ENCODE data around the gene NOX5.
"Not testable (repeated sequence)": the region's sequence is repeated elsewhere in the genome, so short reads cannot be mapped to it uniquely, and the experiment has no call there.

The NOX5 gene, protein sequence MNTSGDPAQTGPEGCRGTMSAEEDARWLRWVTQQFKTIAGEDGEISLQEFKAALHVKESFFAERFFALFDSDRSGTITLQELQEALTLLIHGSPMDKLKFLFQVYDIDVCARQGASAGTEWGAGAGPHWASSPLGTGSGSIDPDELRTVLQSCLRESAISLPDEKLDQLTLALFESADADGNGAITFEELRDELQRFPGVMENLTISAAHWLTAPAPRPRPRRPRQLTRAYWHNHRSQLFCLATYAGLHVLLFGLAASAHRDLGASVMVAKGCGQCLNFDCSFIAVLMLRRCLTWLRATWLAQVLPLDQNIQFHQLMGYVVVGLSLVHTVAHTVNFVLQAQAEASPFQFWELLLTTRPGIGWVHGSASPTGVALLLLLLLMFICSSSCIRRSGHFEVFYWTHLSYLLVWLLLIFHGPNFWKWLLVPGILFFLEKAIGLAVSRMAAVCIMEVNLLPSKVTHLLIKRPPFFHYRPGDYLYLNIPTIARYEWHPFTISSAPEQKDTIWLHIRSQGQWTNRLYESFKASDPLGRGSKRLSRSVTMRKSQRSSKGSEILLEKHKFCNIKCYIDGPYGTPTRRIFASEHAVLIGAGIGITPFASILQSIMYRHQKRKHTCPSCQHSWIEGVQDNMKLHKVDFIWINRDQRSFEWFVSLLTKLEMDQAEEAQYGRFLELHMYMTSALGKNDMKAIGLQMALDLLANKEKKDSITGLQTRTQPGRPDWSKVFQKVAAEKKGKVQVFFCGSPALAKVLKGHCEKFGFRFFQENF
- 0 to 0.12 (median 0) reads per million in 4 experiments for total RNA-seq

DNA sequence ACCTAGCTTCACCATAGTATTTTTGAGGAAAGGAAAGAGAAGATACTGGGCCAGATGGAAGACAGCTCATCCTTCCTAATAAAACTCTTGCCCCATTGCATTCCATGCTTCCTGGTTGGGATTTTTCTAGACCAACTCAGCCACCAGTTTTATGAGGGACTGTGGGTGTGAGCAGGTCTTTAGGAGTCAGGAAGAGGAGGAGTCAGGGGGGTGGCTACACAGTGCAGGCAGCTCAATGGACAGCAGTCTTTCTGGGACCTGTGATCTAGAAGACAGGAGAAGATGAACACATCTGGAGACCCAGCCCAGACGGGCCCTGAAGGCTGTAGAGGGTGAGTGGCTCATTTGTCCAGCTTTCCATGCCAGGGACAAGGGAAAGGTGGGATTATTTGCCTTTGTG, at the start of gene NOX5:
NOX5 (plus strand) TSS at position 242 of the 400 bp plus-strand sequence; CDS start at position 283, 41 bp downstream.
- DNase-seq = no peak

DNA sequence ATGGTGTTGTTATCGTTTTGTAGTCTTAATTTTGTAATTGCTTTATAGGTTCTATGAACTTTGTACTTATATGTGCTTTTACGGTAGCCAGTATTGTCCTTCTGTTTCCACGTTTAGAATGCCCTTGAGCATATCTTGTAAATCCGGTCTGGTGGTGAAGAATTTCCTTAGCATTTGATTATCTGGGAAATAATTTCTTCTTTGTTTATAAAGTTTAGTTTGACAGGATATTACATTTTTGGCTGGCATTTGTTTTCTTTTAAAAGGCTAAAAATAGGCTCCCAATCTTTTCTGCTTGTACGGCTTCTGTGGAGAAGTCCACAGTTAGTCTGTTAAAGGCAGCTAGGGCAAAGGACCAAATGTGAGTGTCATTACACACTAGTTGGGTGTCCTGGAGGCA, 47.5 kb upstream of the NOX5 start:
- DNase-seq = no peak

DNA sequence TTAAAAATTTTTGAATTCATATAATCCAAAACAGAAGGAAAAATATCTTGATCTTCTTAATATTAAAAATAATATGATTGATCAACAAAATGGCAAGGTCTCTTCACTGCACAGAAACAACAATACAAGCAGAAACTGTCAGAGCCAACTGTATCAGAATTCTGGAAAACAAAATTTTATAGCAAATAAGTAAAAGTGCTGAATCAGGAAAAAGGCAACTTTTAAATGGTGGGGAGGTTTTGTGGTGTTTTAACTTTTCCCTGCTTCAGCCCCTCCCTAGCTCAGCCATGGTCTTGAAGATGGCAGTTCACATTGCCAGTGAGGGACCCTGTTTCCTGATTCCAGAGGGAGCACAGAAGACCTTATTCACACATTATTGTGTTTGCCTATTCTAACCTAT, 46.5 kb upstream of the NOX5 start:
- no peak for DNase-seq

DNA sequence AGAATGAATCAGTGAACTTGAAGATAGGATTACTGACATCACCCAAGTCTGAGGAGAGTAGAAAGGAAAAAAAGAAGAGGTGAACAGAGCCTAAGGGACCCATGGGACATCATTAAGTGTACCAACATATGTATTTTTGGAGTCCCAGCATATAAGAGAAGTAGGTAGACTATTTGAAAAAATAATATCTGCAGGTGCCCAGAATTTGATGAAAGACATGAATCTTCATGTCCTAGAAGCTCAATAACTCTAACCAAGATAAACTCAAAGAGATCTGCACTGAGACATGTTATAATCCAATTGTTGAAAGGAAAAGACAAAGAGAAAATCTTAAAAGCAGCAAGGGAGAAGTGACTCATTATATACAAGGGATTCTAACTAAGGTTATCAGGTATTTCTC, 45.2 kb upstream of the NOX5 start:
- DNase-seq = no peak

DNA sequence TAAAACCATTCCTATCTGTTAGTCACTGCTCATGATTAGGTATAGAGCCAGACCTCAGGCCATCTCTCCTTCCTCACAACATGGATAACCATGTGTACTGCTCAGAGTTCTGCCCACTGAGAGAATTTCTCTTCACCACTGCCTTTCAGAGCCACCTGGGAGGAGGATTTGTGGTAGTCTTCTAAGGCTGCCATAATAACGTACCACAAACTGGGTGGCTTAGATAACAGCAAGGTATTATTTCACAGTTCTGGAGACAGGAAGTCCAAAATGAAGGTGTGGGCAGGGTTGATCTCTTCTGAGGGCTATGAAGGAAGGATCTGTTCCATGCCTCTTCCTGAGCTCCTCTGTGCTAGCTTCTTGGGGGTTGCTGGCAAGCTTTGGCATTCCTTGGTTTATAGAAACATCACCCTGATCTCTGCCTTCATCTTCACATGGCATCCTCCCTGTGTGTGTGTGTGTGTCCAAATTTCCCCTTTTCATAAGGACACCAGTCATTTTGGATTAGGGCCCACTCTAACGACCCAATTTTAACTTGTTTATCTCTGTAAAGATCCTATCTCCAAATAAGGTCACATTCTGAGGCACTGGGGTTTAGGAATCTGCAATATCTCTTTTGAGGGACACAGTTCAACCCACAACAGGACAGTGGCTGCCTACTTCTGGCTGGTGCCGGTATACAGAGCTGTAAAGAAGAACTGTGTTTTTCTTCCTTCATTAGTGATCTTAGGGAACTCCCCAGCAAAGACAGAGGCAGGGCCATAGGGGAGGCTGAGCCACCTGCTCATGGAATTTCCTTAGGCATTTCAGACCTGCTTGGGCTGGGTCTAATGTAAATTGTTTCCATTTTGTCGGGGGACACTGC, 42.1 kb upstream of the NOX5 start:
- no peak for DNase-seq

DNA sequence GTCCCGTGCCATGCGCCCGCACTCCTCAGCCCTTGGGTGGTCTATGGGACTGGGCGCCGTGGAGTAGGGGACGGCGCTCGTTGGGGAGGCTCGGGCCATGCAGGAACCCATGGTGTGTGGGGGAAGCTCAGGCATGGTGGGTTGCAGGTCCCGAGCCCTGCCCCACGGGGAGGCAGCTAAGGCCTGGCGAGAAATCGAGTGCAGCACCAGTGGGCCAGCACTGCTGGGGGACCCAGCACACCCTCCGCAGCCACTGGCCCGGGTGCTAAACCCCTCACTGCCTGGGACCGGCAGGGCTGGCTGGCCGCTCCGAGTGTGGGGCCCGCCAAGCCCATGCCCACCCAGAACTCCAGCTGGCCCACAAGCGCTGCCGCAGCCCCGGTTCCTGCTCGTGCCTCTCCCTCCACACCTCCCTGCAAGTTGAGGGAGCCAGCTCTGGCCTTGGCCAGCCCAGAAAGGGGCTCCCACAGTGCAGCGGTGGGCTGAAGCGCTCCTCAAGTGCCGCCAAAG, 38.8 kb upstream of the NOX5 start:
- DNase-seq = not testable (repeated sequence)

DNA sequence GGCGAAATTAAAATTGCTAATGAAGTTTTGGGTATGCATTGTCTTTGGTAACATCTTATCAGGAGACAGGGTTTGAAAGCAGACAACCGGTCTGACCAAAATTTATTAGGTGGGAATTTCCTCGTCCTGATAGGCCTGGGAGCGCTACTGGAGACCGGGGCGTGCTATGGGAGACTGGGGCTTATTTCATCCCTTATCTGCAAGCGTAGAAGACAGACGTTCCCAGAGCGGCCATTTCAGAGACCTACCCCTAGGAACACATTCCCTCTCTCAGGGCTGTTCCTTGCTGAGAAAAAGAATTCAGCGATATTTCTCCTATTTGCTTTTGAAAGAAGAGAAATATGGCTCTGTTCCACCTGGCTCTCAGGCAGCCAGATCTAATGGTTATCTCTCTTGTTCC, 37.1 kb upstream of the NOX5 start:
- DNase-seq = not testable (repeated sequence)

DNA sequence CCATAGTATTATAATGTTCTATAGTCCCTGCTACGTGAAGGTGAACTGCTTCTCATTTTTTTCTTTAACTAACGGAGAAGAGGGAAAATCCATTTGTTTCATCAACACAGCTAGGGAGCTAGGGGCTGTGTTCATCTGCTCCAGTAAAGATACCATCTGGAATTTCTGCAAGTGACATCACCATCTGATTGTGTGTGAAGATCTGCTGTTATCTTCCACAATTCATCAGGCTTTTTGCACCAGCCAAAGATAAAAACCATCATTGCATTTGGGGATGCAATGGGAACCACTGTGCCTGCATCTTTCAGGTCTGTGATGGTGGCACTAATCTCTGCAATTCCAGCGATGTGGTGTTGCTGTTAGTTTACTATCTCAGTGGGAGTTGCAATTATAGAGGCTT, 35.5 kb upstream of the NOX5 start:
- no peak for DNase-seq

DNA sequence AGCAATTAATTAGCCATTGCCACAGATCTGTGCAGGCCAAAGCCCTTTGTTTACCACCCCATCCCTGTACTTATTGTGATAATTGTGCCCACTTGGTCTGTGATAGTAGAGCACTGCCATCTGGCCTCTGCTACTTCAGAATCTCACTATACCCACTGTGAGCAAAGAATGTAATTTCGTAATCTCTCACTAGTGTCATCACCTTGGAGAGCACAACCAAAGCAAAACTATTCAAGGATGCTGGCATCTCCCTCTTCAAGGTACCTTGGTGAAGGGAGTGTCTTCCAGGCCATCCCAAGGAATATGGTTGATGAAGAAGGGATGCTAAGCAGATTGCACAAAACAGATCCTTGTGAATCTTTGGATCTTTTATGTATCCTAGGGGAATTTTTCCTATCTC, 34.7 kb upstream of the NOX5 start:
- DNase-seq = no peak

DNA sequence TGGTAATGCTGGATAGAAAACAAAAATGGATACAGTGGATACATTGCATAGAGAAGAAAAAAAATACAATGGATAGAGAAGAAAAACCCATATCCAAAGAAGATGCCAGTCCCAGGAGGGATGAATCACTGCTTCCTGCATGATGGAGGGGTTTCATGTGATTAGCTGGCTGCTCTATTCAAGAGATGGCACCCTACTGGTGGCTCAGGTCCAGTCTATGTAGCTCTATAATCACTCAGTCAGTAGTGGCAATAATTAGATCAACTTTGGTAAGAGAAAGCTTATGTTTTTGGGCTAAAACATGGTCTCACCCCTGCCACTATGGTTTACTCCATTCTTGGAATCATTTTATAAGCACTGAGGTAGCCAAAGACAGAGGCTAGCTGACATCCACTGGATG, 33.7 kb upstream of the NOX5 start:
- no peak for DNase-seq

DNA sequence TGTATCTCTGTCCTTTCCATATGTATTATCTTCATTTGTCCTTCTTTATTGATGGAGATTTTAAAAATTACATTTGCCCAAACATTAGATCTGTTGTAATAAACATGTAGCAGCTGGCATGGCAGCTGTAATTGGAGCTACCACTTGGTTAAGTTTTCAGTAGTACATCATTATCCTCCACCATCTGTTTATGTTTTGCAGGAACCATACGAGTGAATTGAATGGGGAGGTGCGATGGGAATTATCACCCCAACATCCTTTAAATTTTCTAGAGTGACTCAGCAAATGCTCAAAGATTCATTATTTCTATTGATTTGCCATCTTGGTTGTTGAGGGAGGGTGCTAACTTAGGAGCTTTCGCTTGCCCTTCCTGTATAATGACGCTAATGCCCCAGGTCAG, 32.6 kb upstream of the NOX5 start:
- DNase-seq = no peak

DNA sequence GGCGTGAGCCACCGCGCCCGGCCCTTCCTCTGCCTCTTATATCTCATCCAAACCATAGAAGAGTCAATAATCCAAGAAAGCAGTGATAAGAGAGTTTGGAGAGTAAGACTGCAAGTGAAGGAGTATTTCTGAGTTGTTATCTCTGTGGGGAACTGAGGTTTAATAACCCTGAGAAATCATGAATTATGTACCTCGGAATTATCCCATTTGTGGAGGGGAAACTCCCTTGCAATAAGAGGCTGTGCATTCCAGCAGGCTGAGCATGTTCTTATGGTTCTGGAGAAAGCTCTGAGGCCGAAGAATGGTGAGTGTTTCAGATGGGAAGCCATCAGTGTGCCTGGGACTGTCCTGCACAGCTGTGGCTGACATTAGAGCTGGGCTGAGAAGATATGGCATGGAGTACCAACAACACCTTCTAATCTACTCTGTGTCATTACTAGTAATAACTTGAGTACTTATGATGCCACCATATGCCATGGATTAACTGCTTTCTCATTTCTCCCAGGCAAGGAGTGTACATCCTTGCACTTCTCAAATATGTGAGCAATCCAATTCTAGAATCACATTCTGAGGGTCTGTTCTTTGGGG, 31.4 kb upstream of the NOX5 start:
- no peak for DNase-seq

DNA sequence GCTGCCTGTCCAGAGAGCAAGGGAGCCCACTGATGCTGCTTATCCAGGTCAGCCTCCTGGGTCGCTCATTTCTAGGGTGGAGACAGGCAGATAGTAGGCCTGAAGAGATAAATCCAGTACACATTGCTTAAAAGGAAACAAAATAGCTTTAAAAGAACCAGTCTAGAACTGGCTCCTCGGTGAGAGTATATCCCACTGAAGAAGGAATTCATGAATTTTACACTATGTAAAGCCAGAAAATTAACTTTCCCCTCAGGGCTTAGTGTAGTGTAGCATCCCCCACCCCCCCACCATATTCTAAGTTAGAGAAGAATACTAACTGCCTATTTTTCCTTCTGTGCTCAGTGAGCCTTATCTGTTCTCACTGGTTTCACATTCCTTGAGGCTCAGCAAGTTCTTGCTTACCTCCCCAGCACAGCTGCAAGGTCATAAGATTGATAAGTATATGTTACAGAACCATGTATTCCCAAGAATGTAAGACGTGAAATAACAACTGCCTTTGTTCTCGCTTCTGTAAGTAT, 30.5 kb upstream of the NOX5 start:
- no peak for DNase-seq

DNA sequence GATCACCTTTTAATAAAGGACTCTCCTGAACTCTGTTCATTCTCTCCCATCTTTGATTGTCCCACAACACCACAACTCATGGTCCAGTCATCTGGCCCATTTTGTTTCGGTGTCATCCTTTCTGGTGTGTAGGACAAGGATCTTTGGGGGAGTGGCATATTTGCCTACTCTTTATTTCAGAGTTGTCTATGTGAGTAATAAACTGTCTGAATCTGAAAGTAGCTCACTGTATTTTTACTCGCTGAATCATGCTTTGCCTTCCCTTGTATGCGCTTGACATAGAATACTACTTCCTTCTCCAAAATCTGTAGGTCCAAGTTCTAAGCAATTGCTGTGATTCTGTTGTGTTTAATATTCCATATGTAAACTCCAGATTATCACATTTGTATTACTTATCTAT, 29.9 kb upstream of the NOX5 start:
- no peak for DNase-seq

DNA sequence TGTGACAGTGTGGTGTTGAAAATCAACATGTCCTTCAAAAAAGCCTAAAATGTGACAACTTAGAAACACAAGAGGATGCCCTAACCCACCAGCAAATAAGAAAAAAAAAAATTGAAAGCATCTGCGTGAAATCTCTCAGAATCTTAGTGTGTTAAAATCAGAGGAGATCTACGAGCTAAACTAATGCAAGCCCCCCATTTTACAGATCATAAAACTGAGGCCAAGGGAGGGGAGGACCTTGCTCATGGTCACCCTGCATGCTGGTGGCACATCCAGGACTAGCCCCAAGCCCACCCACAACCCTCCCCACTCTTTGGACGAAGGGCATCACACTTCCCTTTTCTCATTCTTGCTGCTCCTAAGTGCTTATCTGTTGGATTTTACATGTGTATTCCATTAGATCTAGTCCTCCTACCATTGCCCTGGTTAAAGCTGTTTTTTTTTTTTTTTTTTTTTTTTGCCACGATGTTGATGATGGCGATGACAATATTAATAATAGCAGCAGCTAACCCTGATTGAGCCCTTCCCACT, 29.1 kb upstream of the NOX5 start:
- DNase-seq = no peak

DNA sequence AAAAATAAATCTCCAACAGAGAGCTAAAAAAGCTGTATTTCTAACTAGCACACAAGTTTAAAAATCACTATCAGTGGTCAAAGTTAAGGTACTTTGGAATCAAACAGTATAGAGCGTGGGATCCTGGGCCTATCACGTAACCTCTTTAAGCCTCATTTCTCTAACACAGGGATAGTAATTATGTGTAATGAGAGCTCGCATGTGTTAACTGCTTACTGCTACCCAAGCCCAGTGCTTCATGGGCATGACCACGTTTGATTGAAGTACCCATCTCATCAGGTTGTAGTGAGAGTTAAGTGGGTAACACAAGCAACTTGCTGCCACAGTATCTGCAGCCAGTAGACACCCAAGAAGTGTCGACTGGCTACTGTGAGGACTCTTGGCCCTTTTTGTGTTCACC, 28.2 kb upstream of the NOX5 start:
- no peak for DNase-seq

DNA sequence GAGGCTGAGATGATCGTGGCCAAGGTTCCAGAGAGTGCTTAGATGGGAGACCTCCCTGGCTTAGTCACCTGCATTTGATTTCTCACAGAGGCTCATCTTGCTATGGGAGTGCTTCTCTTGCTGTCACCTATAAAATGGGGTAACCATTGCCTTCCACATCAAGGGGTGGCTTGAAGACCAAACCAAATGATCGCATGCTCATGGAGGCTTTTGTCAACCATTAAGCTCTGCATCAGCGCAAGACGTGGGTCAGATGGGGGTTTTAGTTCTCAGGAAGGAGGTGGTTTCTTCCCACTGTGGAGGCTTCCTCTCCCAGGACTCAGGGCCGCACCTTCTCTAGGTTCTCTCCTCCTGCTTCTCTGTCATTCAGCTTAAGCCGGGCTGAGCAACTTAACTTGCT, 27.4 kb upstream of the NOX5 start:
- no peak for DNase-seq

DNA sequence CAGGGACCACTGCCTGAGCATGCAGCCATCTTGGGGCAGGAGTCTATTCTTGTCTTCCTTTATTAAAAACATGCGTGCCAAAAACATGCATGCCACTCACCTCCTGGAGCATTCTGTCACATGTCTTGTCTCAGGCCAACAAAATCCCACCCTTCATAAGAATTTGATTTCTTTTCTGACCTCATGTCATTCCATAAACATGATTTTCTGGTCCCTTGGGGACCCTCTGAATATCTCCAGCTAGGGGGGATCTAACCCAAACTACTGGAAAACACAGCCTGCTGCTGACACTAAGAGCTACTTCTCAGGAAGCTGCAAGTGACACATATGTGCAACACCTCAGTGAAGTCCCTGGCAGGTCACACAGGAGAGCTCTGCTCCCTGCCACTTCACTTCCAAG, 26.8 kb upstream of the NOX5 start:
- no peak for DNase-seq

DNA sequence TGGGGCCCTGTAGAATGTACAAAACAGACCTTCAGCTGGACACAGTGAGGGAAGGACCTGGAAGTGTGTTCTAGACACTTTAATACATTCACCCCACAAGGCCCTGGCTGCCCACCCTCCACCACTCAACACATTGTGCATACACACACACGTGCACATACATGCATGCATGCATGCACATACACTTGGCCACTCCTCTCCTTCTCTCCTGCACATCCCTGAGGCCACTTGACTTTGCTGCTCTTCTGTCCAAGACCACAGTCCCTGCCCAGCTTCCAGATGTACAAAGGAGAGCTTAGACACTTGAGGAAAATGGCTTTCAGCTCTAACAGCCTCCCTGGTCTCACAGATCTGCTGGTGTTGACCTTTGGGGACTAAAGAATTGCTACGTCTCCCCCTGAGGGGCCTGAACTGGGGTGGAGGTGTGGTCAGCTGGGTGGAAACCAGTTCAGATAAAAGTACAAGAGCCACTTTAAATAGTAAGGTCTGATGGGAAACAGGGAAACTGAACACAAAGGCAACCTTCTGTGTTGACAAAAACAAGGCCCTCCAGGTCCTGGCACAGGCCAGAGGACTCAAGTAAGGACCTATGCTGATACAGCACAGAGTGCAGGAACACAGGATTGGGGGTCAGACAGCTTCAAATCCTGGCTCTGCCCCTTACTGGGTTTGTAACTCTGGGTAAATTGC, 24.8 kb upstream of the NOX5 start:
- DNase-seq = no peak

DNA sequence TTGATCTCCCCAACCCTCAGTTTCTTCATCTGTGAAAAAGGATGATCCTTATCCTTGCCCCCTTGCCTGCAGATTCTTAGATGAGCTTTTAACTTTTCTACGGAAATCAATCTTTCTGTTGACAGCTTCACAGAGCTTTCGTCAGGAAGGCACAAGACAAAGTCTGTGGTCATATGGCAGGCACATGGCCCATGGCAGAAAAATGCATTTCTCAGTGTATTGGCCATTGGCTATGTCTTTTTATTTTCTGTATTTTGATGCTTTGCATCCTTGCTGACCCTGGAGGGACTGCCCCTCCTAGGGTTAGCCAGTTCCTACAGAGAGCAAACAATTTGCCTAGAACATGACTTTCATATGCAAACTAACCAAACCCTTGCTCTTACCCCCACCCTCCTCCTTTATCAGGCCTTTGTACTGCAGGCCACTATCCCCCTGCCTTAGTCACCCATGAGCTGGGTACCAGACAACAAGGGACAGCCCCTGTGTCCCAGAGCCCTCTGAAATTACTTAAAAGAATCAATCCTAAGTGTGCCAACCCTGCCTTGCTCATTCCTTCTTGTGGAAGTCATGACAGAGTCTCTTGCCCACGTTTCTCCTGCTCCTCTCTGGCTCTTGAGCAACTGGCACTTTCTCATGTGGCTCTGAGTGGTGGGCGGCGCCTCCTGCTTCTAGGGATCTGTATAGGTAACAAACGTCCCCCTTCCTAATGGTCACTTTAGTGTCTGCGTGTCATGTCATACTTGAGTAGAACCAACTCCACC, 24.1 kb upstream of the NOX5 start:
- no peak for DNase-seq

Data from effector CD8-positive, alpha-beta T cell (primary cell).